Colonic mucosa (tissue), 4 donors: ENCODE measurements around the gene OSBPL9. TPM values are rescaled to one million over a fixed set of nuclear protein-coding genes. Genes with fewer than 3 reads are reported as not detected.
"Not testable (repeated sequence)": the region's sequence is repeated elsewhere in the genome, so short reads cannot be mapped to it uniquely, and the experiment has no call there.

ENCODE experiments used
- DNase-seq: peaks from one replicate; pipeline ENCODE4 v3.0.0-alpha.2; 2020
- H3K27ac ChIP-seq: fragments of 200-600 bp; one replicate; pipeline ENCODE4 v1.8.0; 2021
- H3K27me3 ChIP-seq: fragments of 200-600 bp; one replicate; pipeline ENCODE4 v1.8.0; 2021
- H3K36me3 ChIP-seq: fragments of 200-600 bp; one replicate; pipeline ENCODE4 v1.8.0; 2021
- H3K4me1 ChIP-seq: fragments of 200-600 bp; one replicate; pipeline ENCODE4 v1.8.0; 2021; ENCODE audit warnings: mild to moderate bottlenecking
- H3K4me3 ChIP-seq: fragments of 200-600 bp; one replicate; pipeline ENCODE4 v1.8.0; 2021
- H3K9ac ChIP-seq, 2 donors: one replicate each; pipeline ENCODE4 v1.7.0; 2013; ENCODE audit warnings: control low read depth in 2 of 2, low read depth in 2 of 2, low read length in 2 of 2
- H3K9me3 ChIP-seq: fragments of 200-600 bp; one replicate; pipeline ENCODE4 v1.8.0; 2021
- CTCF ChIP-seq: fragments of 200-600 bp; IDR thresholded peaks from one replicate; pipeline ENCODE4 v1.8.0; 2022; ENCODE audit warnings: antibody characterized with exemption, mild to moderate bottlenecking
- intact Hi-C: fragments of 100-400 bp; cut with DNase I; formaldehyde crosslinking; loops from one replicate; pipeline ENCODE4 v1.14.1; 2022
- total RNA-seq, 2 donors: library from RNA; stranded (reverse); fragmentation: NEBNext Ultra II Directional in 1 of 2; extraction: Animal tissue kit (Norgen Biotek cat#: 25700) in 1 of 2; gene quantifications; one replicate each; pipeline ENCODE4 v1.2.1, GENCODE V29; 2021
- donor health status: healthy.
- donor health status: DM: no; HTN: no; CAD: no.
- donor health status: DM: no; HTN: no; CAD: no.

Gene OSBPL9
- total RNA-seq, 2 donors from 2014 or later = 37.3 to 59.6 TPM

- intact Hi-C loops = no loop called here
- peaks cover 3% of the 10 kb centered on the region for H3K4me1 ChIP-seq
- no peaks in the 10 kb centered on the region for H3K36me3 ChIP-seq
- no peak for TF ChIP-seq CTCF
- H3K27me3 ChIP-seq = no peaks in the 10 kb centered on the region
- no peak overlapping the region for H3K27ac ChIP-seq
- no peak overlapping the region for H3K9ac ChIP-seq
- H3K9me3 ChIP-seq = no peaks in the 10 kb centered on the region
- no peak overlapping the region for H3K4me3 ChIP-seq
- DNase-seq = no peak
These were observed 115.1 kb downstream of the OSBPL9 start for GRCh38 chr1:51731998-51732397.

GRCh38 chr1:51732701-51733425 is 116.0 kb downstream of the OSBPL9 start:
- TF ChIP-seq CTCF = no peak
- H3K4me1 ChIP-seq = peaks cover 3% of the 10 kb centered on the region
- H3K4me3 ChIP-seq = no peak overlapping the region
- intact Hi-C loops = no loop called here
- no peak overlapping the region for H3K9ac ChIP-seq
- no peaks in the 10 kb centered on the region for H3K36me3 ChIP-seq
- no peaks in the 10 kb centered on the region for H3K27me3 ChIP-seq
- no peak overlapping the region for H3K27ac ChIP-seq
- no peaks in the 10 kb centered on the region for H3K9me3 ChIP-seq
- DNase-seq = no peak

- DNase-seq, H3K27me3 ChIP-seq, H3K9me3 ChIP-seq, H3K36me3 ChIP-seq, H3K9ac ChIP-seq, intact Hi-C loops, H3K27ac ChIP-seq, H3K4me1 ChIP-seq, H3K4me3 ChIP-seq: not testable (repeated sequence)
These were observed 116.5 kb downstream of the OSBPL9 start for GRCh38 chr1:51733426-51733774.

GRCh38 chr1:51733793-51734522 is 117.1 kb downstream of the OSBPL9 start:
- no peak for TF ChIP-seq CTCF
- peaks cover 3% of the 10 kb centered on the region for H3K4me1 ChIP-seq
- H3K27me3 ChIP-seq = no peaks in the 10 kb centered on the region
- no peak overlapping the region for H3K9ac ChIP-seq
- intact Hi-C loops = no loop called here
- H3K27ac ChIP-seq = no peak overlapping the region
- no peaks in the 10 kb centered on the region for H3K36me3 ChIP-seq
- H3K4me3 ChIP-seq = no peak overlapping the region
- DNase-seq = no peak
- no peaks in the 10 kb centered on the region for H3K9me3 ChIP-seq

GRCh38 chr1:51734896-51735745 is 118.2 kb downstream of the OSBPL9 start:
- Histone ChIP-seq H3K36me3 (no peaks in the 10 kb centered on the region), H3K27ac (no peak overlapping the region), H3K9me3 (no peaks in the 10 kb centered on the region), H3K9ac (no peak overlapping the region), H3K4me1 (peaks cover 3% of the 10 kb centered on the region), H3K27me3 (no peaks in the 10 kb centered on the region), H3K4me3 (no peak overlapping the region)
- intact Hi-C loops = no loop called here
- no peak for TF ChIP-seq CTCF
- DNase-seq = no peak
